IMR-90 (cell line): ENCODE measurements around the gene EVI5.

Source experiments
- CEBPB ChIP-seq: IDR thresholded peaks from 2 replicates; pipeline ENCODE4 v1.6.1; 2012; ENCODE audit warnings: low read depth, low read length, improper control_type of control experiment
- CTCF ChIP-seq: conservative IDR thresholded peaks from 2 replicates; pipeline ENCODE4 v1.5.1; 2012; ENCODE audit warnings: mild to moderate bottlenecking, low read depth, low read length, improper control_type of control experiment
- MXI1 ChIP-seq: IDR thresholded peaks from 2 replicates; pipeline ENCODE4 v1.6.1; 2012; ENCODE audit warnings: low read depth, mild to moderate bottlenecking, low read length, moderate library complexity, borderline replicate concordance
- POLR2A ChIP-seq: IDR thresholded peaks from 2 replicates; pipeline ENCODE4 v1.6.1; 2012; ENCODE audit warnings: mild to moderate bottlenecking, low read depth, low read length
- RFX5 ChIP-seq: IDR thresholded peaks from 2 replicates; pipeline ENCODE4 v1.8.0; 2012; ENCODE audit warnings: low read depth, mild to moderate bottlenecking, low read length, moderate library complexity
- TF ChIP-seq, protein P1 (sequence below): fragments of 150-350 bp; IDR thresholded peaks from 2 replicates; pipeline ENCODE4 v1.6.1; 2017; ENCODE audit warnings: mild to moderate bottlenecking, antibody characterized with exemption, low read length, low read depth
- TF ChIP-seq, protein P2 (sequence below): fragments of 150-350 bp; IDR thresholded peaks from 2 replicates; pipeline ENCODE4 v1.6.1; 2016; ENCODE audit warnings: low read depth, mild to moderate bottlenecking, low read length, moderate library complexity, borderline replicate concordance

DNA sequence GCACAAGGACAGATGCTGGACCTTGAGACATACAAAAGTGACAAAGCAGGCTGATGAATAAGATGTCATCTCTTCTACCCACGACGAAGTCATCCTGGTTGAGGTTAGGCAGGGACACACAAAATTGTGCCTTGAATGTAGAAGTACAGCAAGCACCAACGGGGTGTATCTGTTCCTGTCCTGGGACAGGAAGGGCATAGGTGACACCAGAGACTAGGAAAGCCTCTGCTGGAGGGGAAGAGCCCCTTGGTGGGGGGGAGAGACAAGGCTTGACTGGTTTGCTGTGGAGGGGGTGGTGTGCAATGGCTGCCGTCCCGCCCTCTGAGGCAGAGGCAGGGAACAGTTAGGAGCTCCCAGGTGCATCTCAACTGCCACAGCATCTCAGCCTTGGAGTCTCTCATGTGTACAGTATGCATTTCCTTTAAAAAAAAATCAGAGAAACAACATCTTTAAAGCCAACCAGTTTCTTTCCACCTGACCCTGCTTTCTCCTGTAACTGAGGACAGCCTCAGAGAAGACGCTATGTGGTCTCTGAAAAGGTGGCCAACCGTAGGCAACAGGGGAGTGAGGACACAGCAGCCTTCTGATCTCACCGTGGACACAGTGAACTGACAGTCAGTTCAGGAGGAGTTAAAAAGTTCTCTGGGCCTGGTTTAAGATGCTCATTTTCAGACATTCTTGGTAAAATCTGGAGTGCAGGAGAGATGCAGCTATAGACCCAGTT lies 280.5 kb downstream of the EVI5 start:
- TF ChIP-seq CTCF: no peak
- TF ChIP-seq RFX5: no peak
- no peak for TF ChIP-seq POLR2A
- TF ChIP-seq MXI1: no peak
- TF ChIP-seq, protein P1, sequence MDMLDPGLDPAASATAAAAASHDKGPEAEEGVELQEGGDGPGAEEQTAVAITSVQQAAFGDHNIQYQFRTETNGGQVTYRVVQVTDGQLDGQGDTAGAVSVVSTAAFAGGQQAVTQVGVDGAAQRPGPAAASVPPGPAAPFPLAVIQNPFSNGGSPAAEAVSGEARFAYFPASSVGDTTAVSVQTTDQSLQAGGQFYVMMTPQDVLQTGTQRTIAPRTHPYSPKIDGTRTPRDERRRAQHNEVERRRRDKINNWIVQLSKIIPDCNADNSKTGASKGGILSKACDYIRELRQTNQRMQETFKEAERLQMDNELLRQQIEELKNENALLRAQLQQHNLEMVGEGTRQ: no peak
- TF ChIP-seq, protein P2, sequence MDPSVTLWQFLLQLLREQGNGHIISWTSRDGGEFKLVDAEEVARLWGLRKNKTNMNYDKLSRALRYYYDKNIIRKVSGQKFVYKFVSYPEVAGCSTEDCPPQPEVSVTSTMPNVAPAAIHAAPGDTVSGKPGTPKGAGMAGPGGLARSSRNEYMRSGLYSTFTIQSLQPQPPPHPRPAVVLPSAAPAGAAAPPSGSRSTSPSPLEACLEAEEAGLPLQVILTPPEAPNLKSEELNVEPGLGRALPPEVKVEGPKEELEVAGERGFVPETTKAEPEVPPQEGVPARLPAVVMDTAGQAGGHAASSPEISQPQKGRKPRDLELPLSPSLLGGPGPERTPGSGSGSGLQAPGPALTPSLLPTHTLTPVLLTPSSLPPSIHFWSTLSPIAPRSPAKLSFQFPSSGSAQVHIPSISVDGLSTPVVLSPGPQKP: no peak
- no peak for TF ChIP-seq CEBPB
